ENCODE results near the gene PKD1L1.
"Not testable (repeated sequence)": the region's sequence is repeated elsewhere in the genome, so short reads cannot be mapped to it uniquely, and the experiment has no call there.

The PKD1L1 gene

DNA sequence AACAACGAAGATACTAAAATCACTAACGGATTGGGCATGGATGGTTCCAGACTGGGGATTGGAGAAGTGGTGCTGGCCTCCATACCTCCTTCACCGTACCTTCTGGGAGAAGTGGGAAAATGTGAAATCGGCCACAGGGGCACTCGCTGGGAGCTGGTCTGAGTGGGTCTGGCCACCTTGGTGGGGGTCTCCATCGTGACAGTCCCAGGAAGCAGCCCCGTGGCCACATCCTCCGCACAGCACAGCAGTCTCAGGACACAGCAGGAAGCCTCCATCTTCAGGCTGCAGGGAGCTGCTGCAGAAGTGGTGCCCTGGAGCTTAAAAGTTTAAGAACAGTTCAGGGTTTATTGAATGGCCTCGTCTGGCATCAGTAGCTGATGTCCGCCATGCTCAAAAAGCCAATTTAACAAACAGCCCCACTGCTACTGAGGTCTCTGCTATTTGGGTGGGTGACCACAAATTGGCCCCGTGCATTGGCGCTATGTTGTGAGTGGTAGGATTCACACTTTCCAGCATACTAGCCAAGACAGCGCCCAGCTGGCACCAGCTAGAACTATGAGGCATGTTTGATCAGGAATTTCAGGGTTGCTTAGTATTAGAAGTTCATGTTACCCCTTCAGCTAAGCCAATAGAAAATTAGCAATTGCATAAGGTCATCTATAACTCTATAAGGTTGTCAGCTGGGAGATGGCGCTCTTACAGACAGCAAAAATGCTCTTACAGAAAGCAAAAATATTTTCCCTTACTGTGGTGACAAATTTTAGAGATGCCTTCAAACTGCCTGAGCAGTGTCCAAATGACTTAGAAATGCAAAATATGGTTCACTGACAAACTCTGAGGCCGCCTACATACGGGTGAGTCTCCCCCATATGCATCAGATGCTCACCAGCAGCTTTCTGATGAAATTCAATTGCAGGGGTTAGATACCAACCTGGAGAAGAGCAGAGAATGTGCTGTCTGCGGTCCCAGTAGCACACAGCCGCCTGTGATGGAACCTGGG, 17.0 kb downstream of the PKD1L1 start:
- no peaks in the 10 kb centered on the region for H3K27me3 ChIP-seq (ENCODE audit: insufficient read depth, insufficient read length)
- no peaks in the 10 kb centered on the region for H3K36me3 ChIP-seq (ENCODE audit: insufficient read depth, insufficient read length, low read length)
- no peak for DNase-seq (ENCODE audit: low read depth, low spot score)
- no peaks in the 10 kb centered on the region for H3K4me1 ChIP-seq (ENCODE audit: insufficient read depth, insufficient read length)
- TF ChIP-seq SUZ12 (IDR thresholded peaks at IDR 0.05; ENCODE audit: extremely low read depth, insufficient read depth, insufficient read length) (no peak), ZNF274 (IDR thresholded peaks at IDR 0.05; ENCODE audit: low read depth, low read length) (no peak), YY1 (IDR thresholded peaks at IDR 0.05; ENCODE audit: insufficient read depth, insufficient read length) (no peak)
- no peak overlapping the region for H3K4me3 ChIP-seq (ENCODE audit: insufficient read length, low read depth)
- peaks cover 6% of the 10 kb centered on the region; the same call in 1 of the 2 replicates for H3K9me3 ChIP-seq (ENCODE audit: insufficient read depth, low read length)
- H3K9ac ChIP-seq (ENCODE audit: insufficient read length, low read depth) = no peak overlapping the region

DNA sequence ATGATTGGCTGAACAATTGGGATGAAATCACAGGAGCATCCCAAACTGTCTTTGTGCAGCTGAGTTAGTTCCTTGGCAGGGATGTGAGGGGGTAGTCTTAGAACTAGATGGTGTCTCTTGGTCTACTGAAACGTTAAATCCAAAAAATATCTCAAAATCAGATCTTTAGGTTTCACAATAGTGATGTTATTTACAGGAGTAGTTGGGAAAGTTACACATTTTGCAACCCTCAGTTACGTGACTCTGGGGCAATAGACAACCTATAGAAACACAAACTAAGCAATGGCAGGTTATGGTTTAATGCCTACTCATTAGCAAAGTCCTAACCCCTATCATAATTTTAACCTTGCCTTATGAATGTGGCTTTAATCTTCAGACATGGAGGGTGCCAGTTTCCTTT, 24.0 kb downstream of the PKD1L1 start:
- Histone ChIP-seq H3K9ac (ENCODE audit: insufficient read length, low read depth) (no peak overlapping the region), H3K4me3 (ENCODE audit: insufficient read length, low read depth) (no peak overlapping the region), H3K4me1 (ENCODE audit: insufficient read depth, insufficient read length) (no peaks in the 10 kb centered on the region), H3K36me3 (ENCODE audit: insufficient read depth, insufficient read length, low read length) (no peaks in the 10 kb centered on the region), H3K9me3 (ENCODE audit: insufficient read depth, low read length) (peaks cover 21% of the 10 kb centered on the region; the same call in 1 of the 2 replicates), H3K27me3 (ENCODE audit: insufficient read depth, insufficient read length) (no peaks in the 10 kb centered on the region)
- TF ChIP-seq SUZ12 (IDR thresholded peaks at IDR 0.05; ENCODE audit: extremely low read depth, insufficient read depth, insufficient read length) (no peak), YY1 (IDR thresholded peaks at IDR 0.05; ENCODE audit: insufficient read depth, insufficient read length) (no peak), ZNF274 (IDR thresholded peaks at IDR 0.05; ENCODE audit: low read depth, low read length) (no peak)
- DNase-seq (ENCODE audit: low read depth, low spot score) = no peak

DNA sequence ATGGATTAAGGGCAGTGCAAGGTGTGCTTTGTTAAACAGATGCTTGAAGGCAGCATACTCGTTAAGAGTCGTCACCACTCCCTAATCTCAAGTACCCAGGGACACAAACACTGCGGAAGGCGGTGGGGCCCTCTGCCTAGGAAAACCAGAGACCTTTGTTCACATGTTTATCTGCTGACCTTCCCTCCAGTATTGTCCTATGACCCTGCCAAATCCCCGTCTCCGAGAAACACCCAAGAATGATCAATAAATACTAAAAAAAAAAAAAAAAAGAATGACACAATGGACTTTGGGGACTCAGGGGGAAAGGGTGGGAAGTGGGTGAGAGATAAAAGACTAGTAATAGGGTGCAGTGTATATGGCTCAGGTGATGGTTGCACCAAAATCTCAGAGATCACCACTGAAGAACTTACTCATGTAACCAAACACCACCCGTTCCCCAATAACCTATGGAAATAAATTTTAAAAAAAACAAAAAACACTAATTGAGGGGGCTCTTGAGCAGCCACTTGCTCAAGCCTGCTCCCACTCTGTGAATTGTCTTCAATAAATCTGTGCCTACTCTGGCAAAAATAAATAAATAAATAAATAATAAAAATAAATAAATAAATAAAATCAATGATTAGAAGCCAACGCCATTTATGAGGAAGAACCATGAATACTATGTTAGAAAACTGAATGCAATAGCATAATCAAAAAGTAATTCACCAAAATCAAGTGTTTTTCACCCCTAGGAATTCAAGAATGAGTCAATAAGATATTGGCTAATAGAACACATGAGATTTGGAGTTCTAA, 25.0 kb downstream of the PKD1L1 start:
- H3K4me1 ChIP-seq (ENCODE audit: insufficient read depth, insufficient read length); DNase-seq (ENCODE audit: low read depth, low spot score); H3K9ac ChIP-seq (ENCODE audit: insufficient read length, low read depth); H3K4me3 ChIP-seq (ENCODE audit: insufficient read length, low read depth); H3K36me3 ChIP-seq (ENCODE audit: insufficient read depth, insufficient read length, low read length); H3K27me3 ChIP-seq (ENCODE audit: insufficient read depth, insufficient read length): not testable (repeated sequence)
- peaks cover 21% of the 10 kb centered on the region for H3K9me3 ChIP-seq (ENCODE audit: insufficient read depth, low read length)

GRCh38 chr7:47916514-47916913, 31.8 kb downstream of the PKD1L1 start:
- H3K9me3 ChIP-seq (ENCODE audit: insufficient read depth, low read length); H3K27me3 ChIP-seq (ENCODE audit: insufficient read depth, insufficient read length); H3K4me1 ChIP-seq (ENCODE audit: insufficient read depth, insufficient read length); H3K36me3 ChIP-seq (ENCODE audit: insufficient read depth, insufficient read length, low read length); H3K9ac ChIP-seq (ENCODE audit: insufficient read length, low read depth); DNase-seq (ENCODE audit: low read depth, low spot score); H3K4me3 ChIP-seq (ENCODE audit: insufficient read length, low read depth): not testable (repeated sequence)

DNA sequence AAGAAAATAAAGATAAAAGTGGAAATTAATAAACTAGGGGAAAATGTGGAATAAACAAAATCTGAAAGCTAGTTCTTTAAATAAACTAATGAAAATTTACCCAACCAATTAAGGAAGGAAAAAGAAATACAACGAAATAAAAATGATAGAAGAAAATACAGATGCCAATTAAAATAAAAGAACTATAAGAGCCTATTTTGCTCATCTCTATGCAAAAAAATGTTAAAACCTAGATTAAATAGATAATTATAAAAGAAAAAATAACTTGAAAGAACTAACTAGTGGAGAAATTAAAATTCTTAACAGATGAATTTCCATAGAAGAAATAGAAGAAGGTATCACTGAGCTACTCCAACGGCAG, 32.7 kb downstream of the PKD1L1 start:
- DNase-seq (ENCODE audit: low read depth, low spot score) = no peak
- Histone ChIP-seq H3K9ac (ENCODE audit: insufficient read length, low read depth) (no peak overlapping the region), H3K27me3 (ENCODE audit: insufficient read depth, insufficient read length) (no peaks in the 10 kb centered on the region), H3K4me3 (ENCODE audit: insufficient read length, low read depth) (no peak overlapping the region), H3K36me3 (ENCODE audit: insufficient read depth, insufficient read length, low read length) (no peaks in the 10 kb centered on the region), H3K4me1 (ENCODE audit: insufficient read depth, insufficient read length) (no peaks in the 10 kb centered on the region), H3K9me3 (ENCODE audit: insufficient read depth, low read length) (peaks cover 8% of the 10 kb centered on the region)
- TF ChIP-seq YY1 (IDR thresholded peaks at IDR 0.05; ENCODE audit: insufficient read depth, insufficient read length) = no peak
- no peak for TF ChIP-seq ZNF274 (IDR thresholded peaks at IDR 0.05; ENCODE audit: low read depth, low read length)
- TF ChIP-seq SUZ12 (IDR thresholded peaks at IDR 0.05; ENCODE audit: extremely low read depth, insufficient read depth, insufficient read length) = no peak

- Histone ChIP-seq H3K27me3 (ENCODE audit: insufficient read depth, insufficient read length) (no peaks in the 10 kb centered on the region), H3K4me1 (ENCODE audit: insufficient read depth, insufficient read length) (no peaks in the 10 kb centered on the region), H3K4me3 (ENCODE audit: insufficient read length, low read depth) (no peak overlapping the region), H3K36me3 (ENCODE audit: insufficient read depth, insufficient read length, low read length) (no peaks in the 10 kb centered on the region), H3K9ac (ENCODE audit: insufficient read length, low read depth) (no peak overlapping the region), H3K9me3 (ENCODE audit: insufficient read depth, low read length) (peaks cover 8% of the 10 kb centered on the region)
- DNase-seq (ENCODE audit: low read depth, low spot score) = no peak
- no peak for TF ChIP-seq ZNF274 (IDR thresholded peaks at IDR 0.05; ENCODE audit: low read depth, low read length)
- TF ChIP-seq YY1 (IDR thresholded peaks at IDR 0.05; ENCODE audit: insufficient read depth, insufficient read length) = no peak
- TF ChIP-seq SUZ12 (IDR thresholded peaks at IDR 0.05; ENCODE audit: extremely low read depth, insufficient read depth, insufficient read length) = no peak
Observed at GRCh38 chr7:47914717-47915615, 33.3 kb downstream of the PKD1L1 start.

Measured in NT2/D1 (cell line).